ENCODE data around the gene GARIN3. TPM values are rescaled to one million over a fixed set of nuclear protein-coding genes. Genes with fewer than 3 reads are reported as not detected.
"Not testable (repeated sequence)": the region's sequence is repeated elsewhere in the genome, so short reads cannot be mapped to it uniquely, and the experiment has no call there.

The GARIN3 gene
- total RNA-seq, 1 donor from 2014 or later = not detected

DNA sequence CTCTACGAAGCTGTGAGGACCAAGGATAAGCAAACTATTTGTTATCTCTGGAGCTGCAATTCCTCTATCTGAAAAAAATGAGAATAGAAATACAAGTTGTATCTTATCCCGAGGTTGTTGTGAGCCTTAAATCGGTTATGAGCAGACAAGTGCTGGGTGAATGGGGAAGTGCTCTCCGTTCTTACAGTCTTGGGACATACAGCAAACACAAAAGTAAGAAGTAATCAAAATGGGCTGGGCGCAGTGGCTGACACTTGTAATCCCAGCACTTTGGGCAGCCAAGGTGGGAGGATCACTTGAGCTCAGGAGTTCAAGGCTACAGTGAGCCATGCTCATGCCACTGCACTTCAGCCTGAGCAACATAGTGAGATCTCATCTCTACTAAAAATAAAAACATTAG, 46.2 kb upstream of the GARIN3 start:
- intact Hi-C loops (cut with DNase I) = no loop called here
- TF ChIP-seq, protein P1, sequence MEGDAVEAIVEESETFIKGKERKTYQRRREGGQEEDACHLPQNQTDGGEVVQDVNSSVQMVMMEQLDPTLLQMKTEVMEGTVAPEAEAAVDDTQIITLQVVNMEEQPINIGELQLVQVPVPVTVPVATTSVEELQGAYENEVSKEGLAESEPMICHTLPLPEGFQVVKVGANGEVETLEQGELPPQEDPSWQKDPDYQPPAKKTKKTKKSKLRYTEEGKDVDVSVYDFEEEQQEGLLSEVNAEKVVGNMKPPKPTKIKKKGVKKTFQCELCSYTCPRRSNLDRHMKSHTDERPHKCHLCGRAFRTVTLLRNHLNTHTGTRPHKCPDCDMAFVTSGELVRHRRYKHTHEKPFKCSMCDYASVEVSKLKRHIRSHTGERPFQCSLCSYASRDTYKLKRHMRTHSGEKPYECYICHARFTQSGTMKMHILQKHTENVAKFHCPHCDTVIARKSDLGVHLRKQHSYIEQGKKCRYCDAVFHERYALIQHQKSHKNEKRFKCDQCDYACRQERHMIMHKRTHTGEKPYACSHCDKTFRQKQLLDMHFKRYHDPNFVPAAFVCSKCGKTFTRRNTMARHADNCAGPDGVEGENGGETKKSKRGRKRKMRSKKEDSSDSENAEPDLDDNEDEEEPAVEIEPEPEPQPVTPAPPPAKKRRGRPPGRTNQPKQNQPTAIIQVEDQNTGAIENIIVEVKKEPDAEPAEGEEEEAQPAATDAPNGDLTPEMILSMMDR (IDR thresholded peaks at IDR 0.05) = no peak
- Histone ChIP-seq H3K27ac (no peak overlapping the region), H3K36me3 (no peaks in the 10 kb centered on the region), H3K4me3 (no peak overlapping the region), H3K27me3 (no peaks in the 10 kb centered on the region), H3K4me1 (no peaks in the 10 kb centered on the region), H3K9me3 (no peaks in the 10 kb centered on the region)
- DNase-seq = no peak
- ATAC-seq = peak; percentile 78

DNA sequence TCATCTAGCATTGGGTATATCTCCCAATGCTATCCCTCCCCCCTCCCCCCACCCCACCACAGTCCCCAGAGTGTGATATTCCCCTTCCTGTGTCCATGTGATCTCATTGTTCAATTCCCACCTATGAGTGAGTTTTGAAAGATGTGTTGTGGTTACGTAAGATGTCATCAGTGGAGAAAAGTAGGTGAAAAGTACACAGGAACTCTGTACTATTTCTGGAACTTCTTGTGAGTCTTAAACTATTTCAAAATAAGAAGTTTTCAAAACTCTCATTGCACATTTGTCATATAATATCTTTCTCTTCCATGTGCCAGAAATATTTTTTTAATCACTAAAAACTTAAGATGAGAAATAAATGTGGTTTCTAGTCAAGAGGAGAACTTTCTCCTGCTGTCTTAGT, 44.6 kb upstream of the GARIN3 start:
- H3K27ac ChIP-seq; H3K9me3 ChIP-seq; H3K27me3 ChIP-seq; intact Hi-C loops (cut with DNase I); H3K4me3 ChIP-seq; DNase-seq; H3K36me3 ChIP-seq; H3K4me1 ChIP-seq: not testable (repeated sequence)
- peak; percentile 35 for ATAC-seq

DNA sequence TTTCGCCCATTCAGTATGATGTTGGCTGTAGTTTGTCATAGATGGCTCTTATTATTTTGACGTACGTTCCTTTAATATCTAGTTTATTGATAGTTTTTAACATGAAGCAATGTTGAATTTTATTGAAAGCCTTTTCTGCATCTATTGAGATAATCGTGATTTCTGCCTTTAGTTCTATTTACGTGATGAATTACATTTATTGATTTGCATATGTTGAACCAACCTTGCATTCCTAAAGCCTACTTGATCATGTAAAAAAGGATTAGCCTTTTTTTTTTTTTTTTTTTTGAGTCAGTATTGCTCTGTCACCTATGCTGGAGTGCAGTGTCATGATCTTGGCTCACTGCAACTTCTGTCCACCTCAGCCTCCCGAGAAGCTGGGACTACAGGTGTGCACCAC, 39.6 kb upstream of the GARIN3 start:
- DNase-seq = no peak
- no peak overlapping the region for H3K4me3 ChIP-seq
- no peaks in the 10 kb centered on the region for H3K4me1 ChIP-seq
- H3K9me3 ChIP-seq = no peaks in the 10 kb centered on the region
- no peak overlapping the region for H3K27ac ChIP-seq
- H3K27me3 ChIP-seq = no peaks in the 10 kb centered on the region
- H3K36me3 ChIP-seq = no peaks in the 10 kb centered on the region
- ATAC-seq = no peak
- TF ChIP-seq, protein P1 (IDR thresholded peaks at IDR 0.05) = no peak
- intact Hi-C loops (cut with DNase I) = no loop called here

DNA sequence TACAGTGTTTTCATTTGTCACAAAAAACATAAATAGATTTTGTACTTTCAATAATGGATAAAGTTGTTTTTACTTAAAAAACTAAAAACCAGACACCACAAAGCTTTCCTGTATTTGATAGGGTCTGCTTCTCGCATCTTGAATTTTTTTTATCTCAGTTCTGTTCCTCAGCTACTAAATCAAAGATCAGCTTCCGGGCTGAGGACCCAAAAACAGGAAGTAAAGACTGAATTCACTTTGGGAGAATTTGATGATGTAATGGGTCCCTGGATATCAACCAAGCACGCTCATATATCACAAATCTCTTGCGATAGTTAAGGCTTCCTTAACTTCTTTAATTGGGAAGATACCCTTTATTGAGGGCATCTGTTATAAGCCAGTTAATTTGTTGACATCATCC, 38.7 kb upstream of the GARIN3 start:
- intact Hi-C loops (cut with DNase I) = no loop called here

DNA sequence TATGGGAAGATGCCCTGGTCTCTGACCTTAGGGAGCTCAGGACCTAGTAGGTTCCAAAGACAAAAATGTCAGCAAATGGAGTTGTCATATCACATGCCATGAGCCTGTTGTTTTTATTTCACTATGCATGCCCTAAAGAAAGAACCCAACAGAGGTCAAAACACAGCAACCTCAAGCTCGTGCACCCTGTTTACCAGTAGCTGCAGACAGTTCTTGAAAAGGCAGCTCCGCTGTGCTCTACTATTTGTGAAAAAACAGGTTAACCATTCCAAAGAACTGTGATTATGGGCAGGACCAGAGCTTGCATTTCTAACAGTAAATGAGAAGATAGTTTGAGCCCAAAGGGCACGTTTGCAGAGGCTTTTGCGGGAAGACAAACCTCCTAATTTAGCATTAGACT, 37.4 kb upstream of the GARIN3 start:
- no peak overlapping the region for H3K27ac ChIP-seq
- H3K9me3 ChIP-seq = no peaks in the 10 kb centered on the region
- H3K27me3 ChIP-seq = no peaks in the 10 kb centered on the region
- no peaks in the 10 kb centered on the region for H3K36me3 ChIP-seq
- TF ChIP-seq, protein P1 (IDR thresholded peaks at IDR 0.05) = no peak
- H3K4me1 ChIP-seq = no peaks in the 10 kb centered on the region
- no peak overlapping the region for H3K4me3 ChIP-seq
- DNase-seq (no peak), ATAC-seq (no peak)
- intact Hi-C loops (cut with DNase I) = no loop called here

More for the DNA sequence above, 38.7 kb upstream of the GARIN3 start:
- DNase-seq (no peak), ATAC-seq (peak; percentile 50)
- Histone ChIP-seq H3K27me3 (no peaks in the 10 kb centered on the region), H3K36me3 (no peaks in the 10 kb centered on the region), H3K4me3 (no peak overlapping the region), H3K4me1 (no peaks in the 10 kb centered on the region), H3K27ac (no peak overlapping the region), H3K9me3 (no peaks in the 10 kb centered on the region)
- TF ChIP-seq, protein P1 (IDR thresholded peaks at IDR 0.05) = no peak

DNA sequence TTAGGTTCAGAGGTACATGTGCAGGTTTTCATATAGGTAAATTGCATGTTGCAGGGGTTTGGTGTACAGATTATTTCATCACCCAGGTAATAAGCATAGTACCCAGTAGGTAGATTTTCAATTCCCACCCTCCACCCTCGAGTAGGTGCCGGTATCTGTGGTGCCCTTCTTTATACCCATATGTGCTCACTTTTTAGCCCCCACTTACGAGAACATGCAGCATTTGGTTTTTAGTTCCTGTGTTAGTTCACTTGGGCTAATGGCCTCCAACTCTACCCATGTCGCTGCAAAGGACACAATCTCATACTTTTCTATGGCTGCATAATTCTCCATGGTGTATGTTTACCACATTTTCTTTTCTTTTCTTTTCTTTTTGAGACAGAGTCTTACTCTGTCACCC, 35.8 kb upstream of the GARIN3 start:
- H3K4me3 ChIP-seq = no peak overlapping the region
- DNase-seq (no peak), ATAC-seq (no peak)
- no peak overlapping the region for H3K27ac ChIP-seq
- TF ChIP-seq, protein P1 (IDR thresholded peaks at IDR 0.05) = no peak
- no peaks in the 10 kb centered on the region for H3K27me3 ChIP-seq
- intact Hi-C loops (cut with DNase I) = no loop called here
- H3K4me1 ChIP-seq = no peaks in the 10 kb centered on the region
- H3K9me3 ChIP-seq = no peaks in the 10 kb centered on the region
- no peaks in the 10 kb centered on the region for H3K36me3 ChIP-seq

Data from upper lobe of right lung (tissue), 1 donor.